Raji (cell line): Measurements from ENCODE around the gene TMEM167A.

Source experiments
- POLR2A ChIP-seq: IDR thresholded peaks from 2 replicates; pipeline ENCODE4 v1.6.1; 2011; ENCODE audit warnings: low read depth, low read length, control low read depth; ENCODE audit not compliant: insufficient read depth

Gene TMEM167A

GRCh38 chr5:83096660-83097339, 19.6 kb upstream of the TMEM167A start:
- TF ChIP-seq POLR2A, result no peak

GRCh38 chr5:83095957-83096539, 18.9 kb upstream of the TMEM167A start:
- TF ChIP-seq POLR2A, result no peak

DNA sequence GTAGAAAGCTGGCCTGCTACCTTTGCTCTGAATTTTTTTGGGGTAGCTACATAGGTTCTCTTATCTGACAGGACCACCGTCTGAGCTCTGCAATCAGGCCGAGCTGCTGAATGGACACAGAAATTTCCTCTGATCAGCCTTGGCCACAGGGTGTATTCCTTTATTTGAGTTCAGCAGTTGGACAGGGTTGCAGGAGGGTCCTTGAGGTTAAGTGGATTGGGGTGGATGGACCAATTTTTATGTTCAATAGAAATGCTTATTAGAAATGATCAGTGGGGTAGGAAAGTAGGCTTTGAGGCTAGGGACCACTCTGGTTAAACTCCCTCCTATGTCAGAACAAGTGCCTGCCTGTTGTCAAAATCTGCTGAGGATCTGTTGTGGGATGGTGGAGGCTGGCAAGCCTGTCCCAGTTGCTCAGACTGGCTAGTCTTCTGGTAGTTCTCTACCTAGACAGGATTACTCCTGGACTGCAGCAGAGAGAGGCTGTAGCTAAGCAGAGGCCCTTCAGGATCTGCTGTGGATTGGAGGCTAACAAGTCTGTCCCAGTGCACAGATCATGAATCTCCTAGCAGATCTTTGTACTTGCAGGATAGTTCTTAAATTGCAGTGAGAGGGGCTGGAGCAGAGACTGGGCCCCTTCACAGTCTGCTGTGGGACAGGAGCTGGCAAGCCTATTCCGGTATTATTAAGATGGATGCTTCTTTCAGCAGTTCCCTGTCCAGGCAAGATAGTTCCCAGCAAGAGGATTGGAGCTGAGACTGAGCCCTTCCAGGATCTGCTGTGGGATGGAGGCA, 18.2 kb upstream of the TMEM167A start:
- TF ChIP-seq POLR2A, result no peak

DNA sequence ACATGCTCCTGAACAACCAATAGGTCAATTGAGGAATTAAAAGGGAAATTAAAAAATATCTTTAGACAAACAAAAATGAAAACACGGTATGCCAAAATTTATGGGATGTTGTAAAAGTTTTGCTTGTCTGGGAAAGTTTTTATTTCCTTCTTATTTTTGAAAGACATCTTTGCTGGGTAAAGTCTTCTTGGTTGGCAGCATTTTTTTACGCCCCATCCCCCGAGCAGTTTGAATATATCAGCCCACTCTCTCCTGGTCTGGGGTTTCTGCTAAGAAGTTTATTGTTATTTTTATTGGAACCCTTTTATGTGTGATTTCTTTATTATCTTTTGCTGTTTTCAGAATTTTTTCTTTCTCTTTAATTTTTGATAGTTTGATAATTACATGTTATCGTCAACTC, 16.5 kb upstream of the TMEM167A start:
- no peak for TF ChIP-seq POLR2A

GRCh38 chr5:83092619-83093018, 15.4 kb upstream of the TMEM167A start:
- no peak for TF ChIP-seq POLR2A

- TF ChIP-seq POLR2A, result no peak
These were observed 13.0 kb upstream of the TMEM167A start for GRCh38 chr5:83090169-83090568.

DNA sequence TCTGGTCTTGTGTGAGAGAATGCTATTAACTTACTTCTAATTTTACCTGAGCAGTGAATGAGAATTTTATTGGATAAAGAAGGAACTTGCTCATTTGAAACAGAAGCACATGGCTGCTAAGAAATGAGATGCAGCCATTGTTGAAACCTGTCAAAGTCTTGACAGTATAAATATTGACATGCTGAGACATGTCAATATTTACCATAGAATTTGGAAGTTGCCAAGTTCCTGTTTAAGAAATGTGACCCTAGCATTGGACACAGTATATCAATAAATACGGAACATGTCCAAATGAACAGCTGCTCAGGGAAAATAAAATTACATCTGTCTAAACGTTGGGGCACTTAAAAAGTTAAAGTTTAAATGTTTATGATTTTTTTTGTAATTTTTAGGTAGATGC, 7.9 kb upstream of the TMEM167A start:
- no peak for TF ChIP-seq POLR2A

DNA sequence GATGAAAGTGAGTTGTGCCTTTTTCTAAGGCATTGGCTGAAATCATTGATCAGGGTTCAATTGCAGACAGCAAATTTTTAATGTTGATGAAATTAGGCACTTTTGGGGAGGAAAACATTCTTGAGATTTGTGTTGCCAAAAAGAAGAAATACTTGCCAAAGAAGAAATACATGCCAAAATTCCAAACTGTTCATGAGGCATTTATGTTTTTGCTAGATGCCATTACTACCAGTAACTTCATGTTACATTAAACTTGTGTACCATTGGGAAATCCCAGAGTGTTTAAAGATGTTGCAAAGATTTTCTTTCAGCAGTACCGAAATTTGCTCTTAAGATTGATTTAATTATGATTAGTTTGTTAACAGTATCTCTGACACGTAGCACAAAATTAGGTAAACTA, 7.1 kb upstream of the TMEM167A start:
- TF ChIP-seq POLR2A, result no peak

GRCh38 chr5:83082750-83083149, 5.6 kb upstream of the TMEM167A start:
- TF ChIP-seq POLR2A, result no peak

DNA sequence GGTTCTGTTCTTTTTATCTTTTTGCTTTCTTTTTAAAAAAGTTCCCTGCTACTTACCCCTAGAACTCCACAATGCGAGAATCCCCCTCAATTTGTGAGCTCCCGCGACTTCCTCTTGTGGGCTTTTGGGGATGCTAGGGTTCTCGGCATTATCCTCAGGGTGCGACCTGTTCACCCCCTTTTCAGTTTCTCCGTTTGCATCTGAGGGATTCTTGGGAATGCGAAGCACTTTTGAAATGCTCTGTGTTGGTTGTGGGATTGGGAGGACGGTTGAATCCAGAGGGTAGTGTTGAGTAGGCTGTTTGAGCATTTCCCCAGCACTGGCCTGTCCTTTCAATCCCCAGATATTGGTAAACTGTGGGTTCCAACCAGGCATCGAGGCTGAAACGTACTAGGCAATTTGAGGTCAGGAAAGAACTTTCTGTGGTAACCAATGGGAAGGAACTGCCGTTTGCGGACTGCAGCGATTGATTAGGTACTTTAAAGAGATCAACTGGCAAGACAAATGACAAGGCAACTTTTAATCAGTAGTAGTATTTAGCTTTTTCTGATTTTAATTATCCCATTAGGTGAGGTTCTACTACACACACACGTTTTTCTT, 568 bp upstream of the TMEM167A start:
- TF ChIP-seq POLR2A, result no peak

DNA sequence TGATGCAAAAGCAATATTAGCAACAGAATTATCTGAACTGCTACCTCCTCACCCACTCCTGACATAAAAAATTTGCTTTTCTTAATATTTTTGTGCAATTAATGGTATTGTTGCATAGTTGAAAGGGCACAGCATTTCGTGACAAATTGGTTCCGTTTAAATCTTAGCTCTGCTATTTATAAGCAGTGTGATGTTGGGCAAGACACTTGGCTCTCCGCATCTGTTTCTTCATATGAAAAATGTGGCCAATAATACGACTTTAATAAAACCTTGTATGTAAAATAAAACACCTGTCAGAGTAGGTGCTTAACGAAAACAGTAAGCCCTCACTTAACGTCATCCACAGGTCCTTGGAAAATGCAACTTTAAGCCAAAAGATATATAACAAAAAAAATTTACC, 4.2 kb downstream of the TMEM167A start:
- no peak for TF ChIP-seq POLR2A

DNA sequence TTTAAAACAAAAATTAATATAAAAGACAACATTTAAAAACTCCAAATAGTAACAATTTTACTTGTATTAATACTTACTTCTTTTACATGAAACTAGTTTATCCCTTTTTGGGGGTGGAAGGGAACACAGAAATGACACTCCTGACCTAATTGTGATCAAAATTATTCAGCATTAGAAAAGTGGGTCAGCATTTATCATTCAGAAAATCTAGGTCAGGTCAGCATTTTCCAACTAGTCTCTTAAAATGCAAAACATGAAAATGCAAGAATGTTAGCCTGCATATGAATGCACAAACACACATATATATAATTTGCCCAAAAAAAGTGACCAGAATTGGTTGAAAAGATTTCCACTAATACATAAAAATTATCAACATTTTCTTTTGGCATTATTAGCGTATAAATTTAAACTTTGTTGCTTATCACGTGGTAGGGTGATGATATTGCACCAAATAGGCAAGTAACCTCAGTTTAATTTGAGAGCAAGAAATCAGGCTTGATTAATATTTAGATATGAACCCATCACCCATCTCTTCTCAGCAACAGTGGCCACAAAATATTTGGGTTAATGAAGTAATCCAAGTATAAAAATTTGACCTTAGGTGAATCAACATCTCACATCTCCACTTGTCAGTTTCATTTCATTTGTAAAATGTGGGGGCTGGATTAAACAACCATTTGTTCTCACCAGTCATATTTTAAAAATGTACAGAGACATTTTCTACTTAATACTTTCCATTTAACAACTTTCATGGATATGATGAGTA, 5.7 kb downstream of the TMEM167A start:
- no peak for TF ChIP-seq POLR2A

DNA sequence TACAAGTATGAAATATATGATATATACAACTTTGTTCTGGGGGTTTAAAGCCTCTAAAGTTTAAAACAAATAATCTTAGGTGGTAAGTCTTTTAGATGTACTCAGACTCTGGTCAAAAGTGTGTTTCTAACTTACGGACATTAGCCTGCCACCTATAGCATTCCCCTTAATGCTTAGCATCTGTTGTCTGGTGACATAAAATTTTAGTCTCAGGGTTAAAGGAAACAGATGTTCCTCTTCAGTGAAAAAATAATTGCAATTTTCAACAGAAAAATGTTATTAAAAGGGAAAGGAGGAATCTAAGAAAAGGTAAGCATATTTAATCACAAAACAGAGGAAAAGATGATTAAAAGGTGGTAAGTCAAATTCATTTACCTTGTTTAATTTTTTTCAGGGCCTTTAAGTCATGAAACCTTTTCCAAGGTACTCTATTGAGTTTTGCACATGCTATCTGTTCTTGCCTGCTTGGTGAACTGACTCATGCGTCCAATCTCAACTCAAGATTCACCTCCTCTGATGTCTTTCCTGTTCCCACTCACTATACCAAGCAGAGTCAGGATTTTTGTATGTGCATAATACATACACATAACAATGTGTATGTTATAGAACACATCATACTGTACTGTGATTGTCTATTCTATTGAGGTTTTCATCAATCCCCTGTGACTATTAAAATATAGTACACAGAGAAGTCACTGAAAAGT, 7.9 kb downstream of the TMEM167A start:
- TF ChIP-seq POLR2A, result no peak

DNA sequence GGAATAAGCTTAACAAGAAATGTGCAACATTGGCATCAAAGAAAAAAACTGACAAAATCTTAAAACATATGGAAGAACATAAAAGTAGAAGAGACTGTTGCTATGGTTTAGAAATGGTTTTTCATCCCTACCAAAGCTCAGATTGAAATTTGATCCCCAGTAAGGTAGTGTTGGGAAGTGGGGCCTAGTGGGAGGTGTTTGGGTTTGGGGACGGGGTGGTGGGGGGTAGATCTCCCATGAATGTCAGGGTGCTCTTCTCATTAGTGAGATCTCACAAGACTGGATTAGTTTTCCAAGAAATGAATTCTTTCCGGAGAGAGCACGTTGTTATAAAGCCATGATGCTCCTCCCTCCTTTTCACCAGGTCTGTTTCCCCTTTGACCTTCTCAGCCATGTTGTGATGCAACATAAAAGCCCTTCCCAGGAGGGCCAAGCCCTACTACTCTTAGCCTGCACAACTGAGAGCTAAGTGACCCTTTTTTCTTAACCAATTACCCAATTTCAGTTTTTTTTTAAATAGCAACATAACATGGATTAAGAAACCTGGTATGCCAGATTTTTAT, 10.6 kb downstream of the TMEM167A start:
- no peak for TF ChIP-seq POLR2A

DNA sequence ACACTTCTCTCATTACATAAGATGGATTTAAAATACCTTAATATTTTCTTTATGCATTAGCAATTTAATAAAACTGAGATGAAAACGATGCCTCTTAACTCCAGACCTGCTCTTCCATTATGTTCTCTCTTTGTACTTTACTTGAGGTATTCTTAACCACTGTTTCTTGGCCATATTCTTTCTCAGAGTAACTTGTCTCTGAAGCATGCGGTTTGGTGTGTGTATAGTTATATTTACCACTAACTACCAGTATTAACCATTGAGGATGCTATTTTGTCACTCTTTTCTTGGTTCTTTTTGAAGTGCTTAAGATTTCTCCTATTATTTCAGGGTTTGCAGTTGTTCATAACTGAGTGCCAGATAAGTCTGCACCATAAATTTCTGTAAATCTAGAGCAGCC, 17.9 kb downstream of the TMEM167A start:
- TF ChIP-seq POLR2A, result no peak

DNA sequence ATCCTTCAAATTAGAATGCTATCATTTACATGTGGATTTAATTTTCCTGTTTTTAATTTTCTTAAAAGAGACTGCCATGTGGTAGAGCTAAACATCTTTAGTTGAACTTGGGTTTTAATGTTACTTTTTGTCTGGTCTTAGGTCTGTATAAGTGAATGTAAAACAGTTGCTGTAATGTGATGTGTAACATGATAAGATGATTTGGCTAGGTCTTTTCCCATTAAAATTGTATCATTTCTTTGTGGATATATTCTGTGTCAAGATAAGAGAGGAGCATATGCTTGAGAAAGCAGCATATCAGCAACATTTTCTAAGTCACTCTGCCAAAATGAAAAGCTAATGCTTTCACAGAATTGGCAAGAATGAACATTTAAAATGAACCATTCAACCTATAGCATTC, 18.5 kb downstream of the TMEM167A start:
- no peak for TF ChIP-seq POLR2A
